NCI-H2081 (cell line): ENCODE measurements around the gene RYR2.

ENCODE experiments used
- DNase-seq, 2 experiments: peaks; one replicate each; lab custom pipeline; 2025; lab: John Stamatoyannopoulos, UW

Gene RYR2

DNA sequence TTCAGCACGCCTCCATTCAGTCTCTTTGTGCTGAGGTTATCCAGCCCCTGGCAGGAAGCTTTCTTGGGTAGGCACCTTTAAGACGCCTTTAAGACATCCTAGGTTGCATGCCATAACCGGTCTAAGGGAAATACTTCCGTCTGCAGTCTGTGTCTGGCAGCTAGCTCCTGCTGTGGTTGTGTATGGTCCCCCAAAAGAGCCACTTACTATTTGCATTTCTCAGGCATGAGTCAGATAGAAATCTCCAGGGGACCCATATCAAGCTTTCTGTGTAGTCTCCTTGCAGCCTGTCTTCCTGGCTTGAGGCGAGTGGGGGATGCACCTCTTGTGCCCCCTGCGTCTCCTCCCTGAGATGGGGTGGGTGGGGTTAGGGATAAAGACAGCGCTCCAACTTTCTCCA, 10.0 kb upstream of the RYR2 start:
- DNase-seq, result no peak

DNA sequence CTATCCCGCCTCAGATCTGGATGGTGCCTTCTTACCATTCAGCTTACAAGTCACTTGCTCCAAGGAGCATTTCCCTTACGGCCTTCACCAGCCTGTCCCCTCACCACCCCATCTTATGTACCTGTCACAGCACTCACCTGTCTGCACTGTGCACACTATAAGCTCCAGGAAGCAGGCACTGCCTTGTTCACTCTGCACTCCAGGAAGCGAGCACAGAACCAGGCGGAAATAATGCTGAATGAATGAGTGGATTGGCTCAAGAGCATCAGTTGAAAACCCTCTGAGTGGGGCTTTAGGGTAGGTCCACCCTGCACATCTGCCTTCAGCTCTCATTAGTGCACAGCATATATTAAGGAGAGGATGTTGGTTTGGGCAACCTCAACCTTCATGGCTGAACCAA, 8.9 kb upstream of the RYR2 start:
- DNase-seq, result no peak

DNA sequence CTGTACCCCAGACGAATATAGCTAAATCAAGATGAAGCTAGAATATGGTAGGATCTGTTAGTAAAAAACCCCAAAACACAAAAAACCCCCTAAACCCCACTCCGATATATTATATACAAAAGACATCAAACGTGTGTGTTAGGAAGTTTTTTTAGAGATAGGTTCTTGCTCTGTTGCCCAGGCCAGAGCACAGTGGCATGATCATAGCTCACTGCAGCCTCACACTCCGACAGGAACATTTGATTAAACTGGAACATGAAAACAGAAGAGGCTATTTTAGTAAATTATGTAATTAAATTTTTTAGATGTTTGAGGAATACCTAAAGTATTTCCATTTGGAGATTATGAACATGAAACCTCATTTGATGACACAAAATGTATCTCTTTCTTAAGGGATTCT, 8.2 kb upstream of the RYR2 start:
- DNase-seq, result no peak

- DNase-seq, result no peak
Measured at GRCh38 chr1:237035759-237036158, 6.2 kb upstream of the RYR2 start.

DNA sequence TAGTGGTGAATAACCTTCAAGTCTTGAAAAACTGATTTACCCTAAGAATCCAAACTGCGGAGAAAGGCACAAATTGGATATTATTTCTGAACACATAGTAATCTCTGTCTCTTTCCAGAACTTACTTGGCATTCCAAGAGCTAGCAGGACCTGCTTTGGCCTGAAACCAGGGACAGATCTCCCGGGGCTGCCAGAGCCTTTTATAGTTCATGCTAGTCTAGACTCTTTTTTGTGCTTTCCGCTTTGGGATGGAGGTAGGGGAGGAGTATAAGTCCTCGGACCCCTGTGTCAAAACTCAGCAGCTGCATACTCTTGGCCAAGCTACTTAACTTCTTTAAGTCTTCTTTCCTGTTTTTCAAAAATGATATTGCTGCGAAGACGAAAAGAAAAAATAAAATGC, 3.8 kb upstream of the RYR2 start:
- no peak for DNase-seq

DNA sequence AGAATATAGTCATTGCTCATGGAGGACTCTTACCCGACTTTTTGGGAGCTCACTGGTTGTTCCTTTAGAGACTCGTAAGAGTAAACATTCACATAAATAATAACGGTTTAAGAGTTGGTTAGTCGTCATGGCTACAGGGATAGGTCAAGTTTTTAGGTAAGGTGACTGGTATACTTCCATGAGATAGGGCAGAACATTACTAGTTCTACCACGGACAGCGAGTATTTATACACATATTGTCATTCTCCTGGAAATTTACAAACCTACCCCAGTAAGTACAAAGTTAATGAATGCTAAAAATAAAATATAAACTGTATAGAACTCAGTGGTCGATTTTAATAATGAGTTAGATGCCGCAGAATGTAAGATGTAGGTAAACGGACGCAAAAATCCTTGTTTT, 1.2 kb upstream of the RYR2 start:
- no peak for DNase-seq

- DNase-seq, result no peak
Measured at GRCh38 chr1:237041461-237041794, 556 bp upstream of the RYR2 start.

DNA sequence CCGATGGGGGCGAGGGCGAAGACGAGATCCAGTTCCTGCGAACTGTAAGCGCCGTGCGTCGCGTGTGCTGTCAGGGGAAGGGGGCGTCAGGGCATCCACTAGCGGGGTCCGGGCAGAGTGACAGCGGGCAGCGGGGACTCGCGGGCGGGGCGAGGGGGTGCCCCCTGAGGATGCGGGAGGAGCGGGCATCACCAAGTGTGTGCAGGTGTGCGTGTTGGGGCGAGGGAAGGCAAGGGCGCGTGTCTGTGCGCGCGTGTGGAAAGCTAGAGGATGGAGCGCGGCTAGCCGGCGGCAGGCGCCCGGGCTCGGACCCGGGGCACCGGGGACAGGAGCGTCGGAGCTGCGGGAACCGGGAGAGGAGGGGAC, 525 bp downstream of the RYR2 start:
- DNase-seq, result no peak

GRCh38 chr1:237042892-237043576, 1.1 kb downstream of the RYR2 start:
- no peak for DNase-seq

- no peak for DNase-seq
Measured at GRCh38 chr1:237043846-237044636, 2.1 kb downstream of the RYR2 start.

DNA sequence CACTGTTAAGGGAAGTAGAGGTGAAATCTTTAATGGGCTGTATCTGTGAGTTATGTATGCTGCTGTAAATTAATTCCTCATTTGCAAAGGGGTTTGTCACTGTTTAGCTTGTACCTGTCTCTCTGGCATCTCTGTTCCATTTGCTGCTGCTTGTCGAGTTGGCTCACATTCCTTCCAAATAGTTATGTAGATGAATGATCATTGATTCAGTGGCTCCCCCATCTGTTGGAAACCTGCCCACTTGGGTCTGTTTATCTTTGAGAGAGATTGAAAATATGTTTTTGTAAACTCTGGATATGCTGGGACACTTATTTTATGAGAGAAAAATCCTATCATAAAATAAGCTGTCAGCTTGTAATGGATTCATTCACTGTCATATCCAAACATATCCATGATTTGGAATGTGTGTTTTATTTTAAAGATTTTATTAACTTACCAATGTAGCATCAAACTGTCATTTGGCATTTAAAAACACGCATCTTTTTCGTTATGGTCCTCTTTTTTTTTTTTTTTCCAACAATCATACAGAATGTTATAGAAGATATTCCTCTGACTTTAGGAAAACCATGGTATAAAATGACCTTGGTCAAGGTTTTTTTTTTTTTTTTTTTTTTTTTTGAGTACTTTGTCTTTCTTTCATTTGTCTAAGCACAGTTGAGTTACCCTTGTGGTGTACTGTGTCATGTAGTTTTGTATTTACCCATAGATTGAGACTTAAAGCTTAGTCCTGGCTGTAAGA, 3.5 kb downstream of the RYR2 start:
- no peak for DNase-seq

DNA sequence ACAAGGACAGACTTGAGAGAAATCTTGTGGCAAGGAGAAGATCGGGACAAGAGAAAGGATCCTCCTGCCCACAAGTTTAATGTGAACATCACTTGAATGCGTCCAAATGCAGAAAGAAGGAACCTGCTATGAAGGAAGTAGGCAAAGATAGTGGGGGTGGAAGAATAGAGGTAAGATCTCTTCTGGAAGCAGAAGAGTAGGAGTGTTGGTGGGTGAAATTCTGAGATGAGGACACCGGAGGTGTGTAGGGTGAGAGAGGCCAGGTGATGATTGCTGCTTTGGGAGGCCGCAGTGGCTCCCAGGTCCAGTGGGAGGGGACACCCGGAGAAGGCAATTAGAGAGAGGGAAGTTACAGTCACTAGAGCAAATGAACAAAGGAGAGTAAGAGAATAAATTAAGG, 6.8 kb downstream of the RYR2 start:
- DNase-seq, result no peak

DNA sequence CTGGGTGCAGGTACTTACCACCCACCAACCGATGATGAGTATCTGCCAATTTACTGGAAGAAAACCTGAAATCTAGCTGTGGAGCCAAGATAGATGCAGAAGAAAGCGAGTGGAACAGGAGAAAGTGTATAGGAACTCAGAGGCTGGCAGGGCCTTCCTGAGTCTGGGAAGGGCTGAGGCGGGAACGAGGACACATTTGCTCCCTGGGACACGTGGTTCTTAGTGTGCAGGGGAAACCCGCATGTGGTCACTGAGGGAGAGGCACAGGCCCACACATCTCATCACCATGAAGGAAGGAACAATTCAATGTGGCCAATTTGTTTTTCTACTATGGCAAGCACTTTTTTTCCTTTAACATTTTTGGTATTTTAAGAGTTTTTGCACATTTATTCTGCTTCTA, 8.2 kb downstream of the RYR2 start:
- no peak for DNase-seq

DNA sequence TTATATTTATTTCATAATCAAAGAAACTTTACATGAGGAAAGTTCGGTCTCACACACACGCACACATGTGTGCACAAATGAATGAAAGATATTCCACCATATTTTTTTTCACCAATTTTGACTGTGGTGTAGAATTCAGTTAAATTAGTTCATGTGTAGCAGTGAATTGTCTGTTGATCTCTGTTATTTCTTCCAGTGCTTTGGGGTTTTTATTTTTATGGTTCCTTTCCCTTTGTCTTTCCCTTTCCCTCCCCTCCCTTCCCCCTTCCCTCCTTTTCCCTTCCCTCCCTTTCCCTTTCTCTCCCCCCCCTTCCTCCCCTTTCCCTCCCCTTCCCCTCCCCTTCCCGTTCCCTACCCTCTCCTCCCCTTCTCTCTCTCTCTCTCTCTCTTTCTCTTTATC, 8.9 kb downstream of the RYR2 start:
- no peak for DNase-seq

- no peak for DNase-seq
Measured at GRCh38 chr1:237054313-237054712, 12.3 kb downstream of the RYR2 start.

- DNase-seq, result no peak
Measured at GRCh38 chr1:237058470-237058869, 16.5 kb downstream of the RYR2 start.

GRCh38 chr1:237059244-237059643, 17.3 kb downstream of the RYR2 start:
- DNase-seq, result no peak

GRCh38 chr1:237062976-237063375, 21.0 kb downstream of the RYR2 start:
- DNase-seq, result no peak

GRCh38 chr1:237065903-237066302, 23.9 kb downstream of the RYR2 start:
- DNase-seq, result no peak

- DNase-seq, result no peak
Measured at GRCh38 chr1:237070519-237070918, 28.5 kb downstream of the RYR2 start.

DNA sequence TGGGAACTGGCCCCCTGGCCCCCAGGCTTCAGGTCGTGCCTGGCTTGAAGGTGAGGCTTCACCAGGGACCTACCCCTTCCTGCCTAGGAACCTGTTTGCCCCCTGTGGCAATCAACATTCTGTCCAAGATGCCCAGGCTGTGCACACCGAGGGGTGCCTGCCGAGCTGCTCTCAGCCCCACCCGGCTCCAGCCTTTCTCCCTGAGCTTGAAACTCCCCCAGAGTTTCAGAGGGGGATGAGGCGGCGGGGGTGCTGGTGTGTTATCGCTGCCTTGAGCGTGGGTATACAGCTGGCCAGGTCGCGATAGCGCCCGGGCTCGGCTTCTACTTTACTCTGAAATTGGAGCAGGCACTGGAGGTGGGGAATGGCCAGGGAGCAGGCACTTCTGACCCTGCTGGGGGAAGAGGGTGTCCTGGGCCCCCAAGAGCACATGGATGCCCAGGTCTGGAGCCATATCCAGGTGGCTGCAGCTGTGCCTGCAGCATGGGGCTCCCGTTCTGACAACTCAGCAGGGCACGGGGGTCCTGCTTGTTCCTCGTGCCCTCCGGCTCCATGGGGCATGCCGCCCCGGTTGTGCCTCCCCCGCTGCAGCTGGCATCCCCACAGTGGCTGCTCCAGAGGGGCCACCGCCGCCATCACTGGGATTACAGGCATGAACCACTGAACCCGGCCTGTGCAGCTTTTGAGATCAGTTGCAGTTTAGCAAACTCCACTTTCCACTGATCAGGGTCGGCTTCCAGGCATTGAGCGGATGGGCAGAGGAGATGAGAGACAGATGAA, 29.8 kb downstream of the RYR2 start:
- DNase-seq, result no peak

DNA sequence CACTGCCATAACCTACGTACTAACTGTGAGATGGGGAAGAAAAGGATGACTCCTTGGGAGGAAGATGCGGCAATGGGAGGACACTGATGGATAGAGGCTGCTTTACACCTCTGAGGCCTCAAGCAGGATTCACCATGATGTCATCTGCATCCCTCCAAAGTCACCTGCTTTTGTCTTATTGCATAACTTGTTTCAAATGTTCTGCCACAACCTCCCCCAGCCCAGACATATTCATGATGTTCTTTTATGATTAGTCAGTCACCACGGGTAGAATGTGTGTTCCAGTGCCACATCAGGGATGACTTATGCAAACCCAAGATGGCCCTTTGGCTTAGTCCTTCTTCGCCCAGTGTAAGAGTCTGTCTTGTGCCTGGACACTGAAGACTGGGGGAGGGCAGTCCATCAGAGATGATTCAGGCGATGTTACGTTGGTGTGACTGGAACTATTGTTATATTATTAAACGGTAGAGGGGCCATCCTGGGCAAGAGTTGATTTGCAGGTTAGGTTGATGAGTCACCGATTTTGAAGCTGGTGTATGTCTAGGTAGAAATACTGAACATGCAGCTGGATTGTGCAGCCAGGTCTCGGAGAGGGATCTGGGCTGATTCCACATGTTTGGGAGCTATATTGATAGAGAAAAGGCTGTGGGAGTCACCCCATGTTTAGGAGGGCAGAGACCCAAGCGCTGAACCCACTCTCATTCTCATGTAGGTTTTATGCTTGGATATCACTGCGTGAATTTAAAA, 32.6 kb downstream of the RYR2 start:
- DNase-seq, result no peak
